ENCODE measurements around the gene RALY.

The RALY gene

DNA sequence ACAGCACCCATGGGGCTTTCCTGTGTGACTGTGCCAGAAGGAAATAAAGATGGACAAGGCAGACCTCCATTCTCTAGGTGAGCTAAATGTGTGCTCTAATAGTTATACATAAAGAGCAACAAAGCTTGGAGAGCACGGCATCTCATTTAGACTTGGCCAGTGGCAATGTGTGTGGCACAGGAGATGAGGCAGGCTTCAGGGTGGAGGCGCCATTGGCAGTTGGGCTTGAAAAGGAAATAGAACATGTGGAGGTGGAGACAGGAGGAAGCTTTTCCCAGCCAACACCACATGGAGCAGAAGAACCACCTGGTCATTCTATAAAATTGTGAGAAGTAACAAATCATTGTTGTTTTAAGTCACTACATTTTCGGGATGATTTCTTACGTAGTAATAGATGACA is 3.6 kb upstream of the RALY start:
- no peak for DNase-seq

DNA sequence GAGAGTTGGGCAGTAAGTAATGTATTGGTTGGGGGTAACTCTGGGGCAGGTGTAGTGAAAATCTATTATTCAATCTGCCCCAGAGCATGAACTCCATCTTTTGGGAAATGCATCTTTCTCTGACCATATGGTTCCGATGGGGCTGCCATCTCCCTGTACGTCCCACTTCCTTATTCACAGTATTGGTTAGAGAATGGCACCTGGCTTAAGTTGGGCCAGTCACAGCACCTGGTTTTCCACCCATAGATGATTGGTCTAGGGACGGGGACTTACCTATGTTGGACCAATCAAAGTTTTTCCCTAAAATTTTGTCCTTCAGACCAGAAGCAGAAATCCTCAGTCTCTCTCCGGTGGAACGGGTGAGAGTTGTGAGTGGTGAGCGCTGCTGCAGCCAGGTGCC is 2.2 kb upstream of the RALY start:
- DNase-seq: no peak

DNA sequence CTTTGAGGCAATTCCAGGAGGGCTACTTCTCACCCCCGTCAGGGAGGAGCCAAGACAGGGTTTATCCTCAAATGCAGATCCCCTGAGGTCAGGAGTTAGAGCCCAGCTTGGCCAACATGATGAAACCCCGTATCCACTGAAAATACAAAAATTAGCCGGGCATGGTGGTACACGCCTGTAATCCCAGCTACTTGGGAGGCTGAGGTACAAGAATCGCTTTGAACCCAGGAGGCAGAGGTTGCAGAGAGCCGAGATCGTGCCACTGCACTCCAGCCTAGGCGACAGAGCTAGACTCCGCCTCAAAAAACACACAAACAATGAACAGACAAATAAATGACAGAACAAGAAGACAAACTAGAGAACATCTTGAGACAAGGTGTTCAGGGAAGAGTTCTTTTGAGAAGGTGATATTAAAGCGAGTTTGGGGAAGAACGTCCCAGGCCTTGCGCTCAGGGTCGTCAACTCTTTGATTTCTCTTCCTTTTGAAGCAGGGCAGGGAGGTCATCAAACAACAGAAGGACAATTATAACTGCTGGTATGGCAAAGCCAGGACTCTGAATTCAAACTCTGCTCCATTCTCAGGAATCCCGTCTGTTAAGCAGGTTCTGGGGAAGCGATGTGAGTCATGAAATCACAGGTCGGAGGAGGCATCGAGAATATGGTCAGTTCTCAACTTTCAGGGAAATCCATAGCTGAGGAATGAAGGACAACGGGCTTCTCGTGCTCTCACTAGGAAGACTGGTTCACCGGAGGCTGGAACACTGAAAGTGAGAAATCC is 1.4 kb upstream of the RALY start:
- DNase-seq: no peak

DNA sequence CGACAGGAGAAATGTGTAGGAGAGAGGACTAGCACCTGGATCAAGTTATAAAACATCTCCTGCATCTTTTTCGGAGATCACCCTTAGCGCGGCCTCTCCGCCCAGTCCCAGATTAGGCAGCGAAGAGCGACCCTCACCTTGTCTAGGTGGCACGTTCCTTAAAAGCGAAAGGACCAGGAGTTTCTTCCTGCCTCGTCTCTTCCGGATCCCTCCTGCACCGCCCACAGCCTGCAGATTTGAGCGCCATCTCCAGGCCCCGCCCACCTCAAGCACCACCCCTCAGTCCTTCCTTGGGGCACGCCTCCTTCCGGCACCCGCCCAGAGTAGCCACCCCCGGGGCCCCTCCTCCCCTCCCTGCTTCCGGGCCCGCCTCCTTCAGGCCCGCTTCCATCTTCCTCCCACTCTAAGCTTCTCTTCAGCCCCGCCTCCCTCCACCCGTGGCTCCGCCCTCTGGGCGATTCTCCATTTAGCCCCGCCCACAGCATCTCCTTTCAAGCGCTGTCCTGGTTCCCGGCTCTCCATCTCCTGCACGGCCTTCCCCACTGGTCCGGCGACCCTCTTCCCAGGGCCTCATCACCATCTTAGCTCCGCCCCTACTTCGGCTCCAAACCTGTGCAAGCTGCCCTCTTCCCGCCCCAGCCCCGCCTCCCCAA is 662 bp upstream of the RALY start:
- peak; percentile 99 for DNase-seq

DNA sequence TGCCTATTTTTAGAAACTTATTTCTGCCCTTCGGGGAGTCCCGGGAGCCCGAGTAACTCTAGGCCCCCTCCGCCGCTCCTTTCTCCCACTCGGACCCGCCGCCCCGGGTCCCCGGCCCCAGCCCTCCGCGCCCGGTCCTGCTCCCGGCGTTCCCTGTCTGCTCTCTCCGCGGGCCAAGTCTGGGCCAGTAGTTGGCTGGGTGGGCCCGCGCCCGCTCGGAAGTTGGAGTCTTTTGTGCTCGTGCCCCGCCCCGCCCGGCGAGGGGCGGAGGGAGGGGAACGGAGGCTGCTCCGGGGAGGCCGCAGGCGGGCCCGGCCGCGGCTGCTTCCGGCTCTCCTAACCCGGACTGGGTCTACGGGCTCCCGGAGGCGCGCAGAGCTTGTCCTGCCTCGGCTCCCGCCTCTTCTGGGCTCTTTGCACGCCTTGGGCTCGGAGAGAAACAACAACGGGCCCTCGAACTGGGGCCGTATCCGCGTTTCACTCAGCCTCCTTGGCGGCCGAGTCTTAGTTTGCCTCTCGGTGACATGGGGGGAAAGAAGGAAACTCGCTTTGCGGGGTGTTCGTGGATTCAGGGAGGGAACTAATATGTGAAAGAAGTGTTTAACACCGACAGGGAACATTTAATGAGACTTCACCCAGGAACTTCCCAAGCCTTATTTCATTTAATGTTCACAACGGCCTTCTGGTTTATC is 657 bp downstream of the RALY start:
- DNase-seq: peak; percentile 80

DNA sequence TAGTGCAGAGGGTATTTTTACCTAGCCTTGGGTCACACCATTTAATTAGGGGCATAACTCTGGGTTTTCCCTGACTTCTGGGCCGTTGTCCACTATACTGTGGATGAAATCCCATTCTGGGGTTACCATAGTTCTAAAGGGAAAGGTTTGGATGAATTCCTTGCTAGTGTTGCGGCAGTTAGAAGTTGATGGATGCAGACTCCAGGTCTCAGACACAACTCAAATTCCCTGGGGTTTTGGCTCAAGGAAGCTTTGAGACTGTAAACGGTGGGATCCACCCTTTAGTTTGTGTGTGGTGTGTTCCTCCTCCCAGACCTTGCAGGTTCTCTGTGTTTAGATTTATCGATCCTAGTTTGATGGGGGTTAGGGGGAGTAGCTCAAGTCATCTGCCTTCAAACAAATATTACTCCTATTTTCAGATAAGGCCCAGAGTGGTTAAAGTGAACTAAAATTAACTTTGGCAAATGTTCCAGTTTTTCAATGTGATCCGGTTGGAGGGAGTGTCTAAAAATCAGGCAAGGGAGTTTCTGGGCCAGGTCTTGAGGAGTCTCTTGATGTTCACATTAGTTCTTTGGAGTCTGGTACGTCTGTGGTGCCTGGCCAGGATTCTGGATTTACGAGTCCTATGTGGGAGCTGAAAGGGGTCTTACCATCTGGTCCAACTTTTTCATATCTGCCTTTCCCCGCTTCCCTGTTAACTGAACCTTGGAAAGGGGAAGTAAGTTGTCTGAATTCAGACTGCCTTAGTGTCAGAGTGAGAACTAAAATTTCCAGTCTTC is 1.5 kb downstream of the RALY start:
- DNase-seq: no peak

DNA sequence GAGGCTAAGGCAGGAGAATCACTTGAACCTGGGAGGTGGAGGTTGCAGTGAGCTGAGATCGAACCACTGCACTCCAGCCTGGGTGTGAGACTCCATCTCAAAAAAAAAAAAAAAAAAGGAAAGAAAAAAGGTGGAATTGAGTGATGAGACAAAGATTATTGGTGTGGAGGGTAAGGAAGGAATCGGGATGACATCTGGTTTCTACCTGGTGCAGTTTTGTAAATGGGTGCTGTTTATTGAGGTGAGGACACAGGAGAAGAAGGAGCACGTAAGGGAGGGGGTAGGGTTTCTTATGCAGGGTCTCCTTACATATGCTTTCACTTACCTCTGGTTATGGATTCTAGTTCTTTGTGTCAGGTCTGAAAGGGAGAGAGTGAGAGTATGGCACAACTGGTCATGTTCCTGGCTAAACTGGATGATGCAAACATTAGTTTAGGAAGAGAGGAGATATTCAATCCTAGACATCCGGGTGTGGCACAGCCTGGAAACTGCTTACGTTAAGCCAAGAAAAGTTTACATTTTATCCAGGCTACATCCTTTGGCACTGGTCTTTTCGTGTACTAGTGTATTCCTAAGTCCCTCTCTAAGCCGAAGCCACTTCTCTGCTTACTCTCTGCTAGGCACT is 5.4 kb downstream of the RALY start:
- DNase-seq: no peak

DNA sequence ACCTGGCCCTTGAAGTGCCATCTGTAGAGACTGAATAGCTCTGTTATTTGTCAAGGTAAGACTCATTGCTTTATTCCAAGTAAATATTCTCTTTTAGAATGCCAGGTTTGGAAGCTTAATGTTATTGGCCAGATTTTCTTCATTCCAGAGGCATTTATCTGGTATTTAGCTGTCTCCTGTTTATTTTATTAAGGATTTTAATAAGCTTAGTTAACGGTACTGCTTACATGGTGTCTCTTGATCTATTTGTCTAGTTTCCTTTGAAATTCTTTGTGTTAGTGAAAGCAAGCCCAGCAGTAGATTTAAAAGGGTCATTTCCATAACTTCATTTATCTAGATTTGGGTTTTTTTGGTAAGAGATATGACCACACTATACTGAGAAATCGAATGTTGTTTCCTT is 7.7 kb downstream of the RALY start:
- DNase-seq: no peak

DNA sequence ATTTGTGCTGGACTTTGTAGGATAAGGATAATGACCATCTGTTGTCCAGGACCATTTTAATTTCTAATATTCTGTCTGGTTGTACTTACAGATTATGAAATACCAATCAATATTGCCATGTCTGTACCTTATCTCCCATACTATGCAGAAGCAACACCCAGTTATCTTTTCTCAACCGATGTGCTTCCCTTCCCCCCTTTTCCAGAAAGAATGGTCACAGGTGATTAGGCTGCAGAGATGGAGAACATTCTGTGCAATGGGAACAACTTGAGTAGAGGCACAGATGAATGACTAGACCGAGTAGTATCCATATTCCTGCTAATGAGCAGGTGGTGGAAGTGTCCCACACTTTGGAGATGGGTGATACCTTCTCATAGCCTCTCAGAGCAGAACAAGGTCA is 10.5 kb downstream of the RALY start:
- no peak for DNase-seq

DNA sequence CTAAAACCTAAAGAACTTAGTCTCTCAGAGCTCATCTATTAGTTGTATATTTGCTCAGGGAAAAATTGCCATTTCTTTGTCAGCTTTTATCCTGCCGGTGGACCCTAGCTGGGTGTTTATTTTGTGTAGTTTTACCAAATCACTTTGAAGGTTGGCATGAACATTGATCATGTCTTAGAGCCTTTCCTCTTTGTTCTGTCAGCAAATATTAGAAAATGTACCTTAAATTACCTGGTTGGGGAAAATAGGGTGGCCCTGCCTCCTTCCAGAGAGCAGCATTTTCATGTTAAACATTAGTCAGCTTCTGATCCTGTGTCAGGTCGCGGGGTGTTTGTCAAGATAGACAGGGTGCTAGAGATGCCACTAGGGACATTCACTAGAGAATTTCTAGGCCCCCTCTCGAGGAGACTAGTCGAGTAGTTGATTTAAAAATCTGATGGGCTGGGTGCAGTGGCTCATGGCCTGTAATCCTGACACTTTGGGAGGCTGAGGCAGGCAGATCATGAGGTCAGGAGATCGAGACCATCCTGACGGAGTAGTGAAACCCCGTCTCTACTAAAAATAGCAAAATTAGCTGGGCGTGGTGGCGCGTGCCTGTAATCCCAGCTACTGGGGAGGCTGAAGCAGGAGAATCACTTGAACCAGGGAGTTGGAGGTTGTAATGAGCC is 11.2 kb downstream of the RALY start:
- no peak for DNase-seq

DNA sequence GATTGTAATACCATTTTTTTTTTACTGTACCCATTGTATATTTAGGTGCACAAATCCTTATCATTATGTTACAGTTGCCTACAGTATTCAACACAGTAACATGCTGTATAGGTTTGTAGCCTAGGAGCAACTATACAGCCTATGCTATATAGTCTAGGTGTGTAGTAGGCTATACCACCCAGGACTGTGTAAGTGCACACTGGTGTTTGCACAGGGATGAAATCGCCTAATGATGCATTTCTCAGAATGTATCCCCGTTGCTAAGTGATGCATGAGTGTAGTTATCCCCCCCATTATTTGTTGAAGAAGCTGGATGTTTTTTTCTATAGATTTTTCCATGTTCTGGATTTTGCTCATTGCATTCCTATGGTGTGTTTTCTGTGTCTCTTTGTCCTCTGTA is 12.9 kb downstream of the RALY start:
- DNase-seq: no peak

DNA sequence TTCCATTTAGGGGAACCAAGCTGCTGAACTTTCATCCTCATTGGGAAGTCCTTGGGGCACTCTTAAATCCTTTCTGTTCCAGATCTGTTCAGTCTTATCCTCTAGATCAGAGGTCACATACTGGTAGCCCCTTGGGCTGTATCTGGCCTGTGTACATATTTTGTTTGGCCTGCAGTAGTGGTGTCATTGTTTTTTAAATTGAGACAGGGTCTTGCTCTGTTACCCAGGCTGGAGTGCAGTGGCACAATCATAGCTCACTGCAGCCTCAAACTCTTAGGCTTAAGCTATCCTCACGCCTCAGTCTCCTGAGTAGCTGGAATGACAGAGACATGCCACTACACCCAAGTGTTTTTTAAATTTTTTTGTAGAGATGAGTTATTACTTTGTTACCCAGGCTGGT is 14.8 kb downstream of the RALY start:
- DNase-seq: no peak

DNA sequence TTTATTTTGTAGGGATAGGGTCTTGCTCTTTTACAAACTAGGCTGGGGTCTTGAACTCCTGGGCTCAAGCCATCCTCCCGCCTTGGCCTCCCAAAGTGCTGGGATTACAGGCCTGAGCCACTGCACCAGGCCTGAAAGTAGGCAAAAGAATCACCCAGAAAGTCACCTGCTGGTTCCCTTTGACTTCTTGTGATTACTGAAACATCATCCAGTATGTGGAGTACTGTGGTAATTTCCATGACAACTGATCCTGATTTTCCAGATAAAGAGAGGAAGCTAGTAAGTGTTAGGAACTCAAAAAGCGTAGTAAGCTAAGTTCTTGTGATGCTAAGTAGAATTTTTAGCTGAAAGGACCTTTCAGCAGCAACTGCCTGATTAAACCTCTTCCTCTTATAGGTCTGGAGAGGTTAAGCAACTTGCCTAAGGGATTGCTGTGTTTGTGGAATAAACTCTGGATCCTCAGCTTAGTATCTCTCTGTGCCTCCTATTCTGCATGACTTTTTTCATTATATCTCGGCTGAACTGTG is 16.8 kb downstream of the RALY start:
- DNase-seq: no peak

DNA sequence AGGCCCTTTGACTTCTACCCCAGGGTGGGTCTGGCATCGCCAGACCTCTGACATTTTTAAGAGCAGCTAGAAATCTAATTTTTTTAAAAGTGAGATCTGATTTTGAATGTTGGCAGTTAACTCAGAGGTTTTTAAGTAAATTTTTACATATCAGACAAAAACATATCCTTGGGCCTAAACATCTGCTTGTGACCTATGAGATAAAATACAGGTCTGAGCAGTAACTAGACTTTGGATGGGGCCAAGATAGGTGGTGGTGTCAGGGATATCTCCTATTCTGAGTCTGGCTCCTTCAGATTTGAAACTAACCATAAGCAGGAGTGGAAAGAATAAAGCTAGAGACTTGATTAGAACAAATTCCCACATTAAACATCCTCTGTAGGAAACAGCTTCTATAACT is 17.6 kb downstream of the RALY start:
- DNase-seq: no peak

DNA sequence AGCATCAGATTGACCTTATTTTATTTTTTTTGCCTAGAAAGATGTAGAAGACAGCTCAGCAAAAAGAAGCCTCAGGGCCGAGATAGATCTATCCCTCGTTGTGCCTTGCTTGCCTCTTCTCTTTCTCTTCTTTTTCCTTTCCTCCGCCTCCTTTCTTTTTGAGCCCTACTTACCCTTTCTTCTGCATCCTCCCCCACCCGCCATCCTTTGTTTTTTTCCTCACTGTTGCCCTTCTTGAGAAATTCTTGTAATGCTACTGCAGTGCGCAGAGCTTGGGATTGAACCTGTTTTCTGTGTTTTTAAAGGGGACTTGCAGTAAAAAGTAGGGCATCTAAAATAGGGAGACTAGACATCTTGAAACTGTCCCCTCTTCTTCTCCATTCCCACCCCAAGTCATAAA is 18.6 kb downstream of the RALY start:
- no peak for DNase-seq

DNA sequence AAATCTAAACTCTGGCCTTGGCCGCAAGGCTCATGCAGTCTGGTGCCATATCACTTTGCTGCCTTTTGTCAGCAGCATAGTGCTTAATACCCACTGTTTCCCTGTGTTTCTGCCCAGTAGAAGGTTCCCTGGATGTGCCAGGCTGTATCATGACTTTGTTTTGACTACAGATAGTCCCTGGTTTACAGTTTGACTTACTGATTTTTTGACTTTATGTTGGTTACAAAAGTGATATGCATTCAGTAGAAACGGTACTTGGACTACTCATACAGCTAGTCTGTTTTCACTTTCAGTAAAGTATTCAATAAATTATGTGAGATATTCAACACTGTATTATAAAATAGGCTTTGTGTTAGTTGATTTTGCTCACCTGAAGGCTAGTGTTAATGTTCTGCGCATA is 19.0 kb downstream of the RALY start:
- no peak for DNase-seq

DNA sequence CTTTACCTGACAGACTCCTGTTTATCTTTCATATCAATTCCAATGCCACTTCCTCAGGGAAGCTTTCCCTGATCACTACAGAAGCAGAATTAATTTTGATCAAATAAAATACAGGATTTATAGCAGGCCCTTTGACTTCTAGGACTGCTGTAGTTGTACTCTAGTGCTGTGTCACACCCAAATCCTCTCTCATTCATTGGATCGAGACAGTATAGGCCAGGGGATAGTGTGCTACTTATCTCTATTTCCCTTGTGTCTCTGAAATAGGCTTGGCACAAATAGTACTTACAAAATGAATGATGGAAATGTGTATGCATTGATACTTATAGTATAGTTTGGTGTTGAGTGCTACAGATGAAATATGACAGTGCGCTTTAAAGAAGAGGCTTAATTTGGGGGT is 19.8 kb downstream of the RALY start:
- DNase-seq: no peak

DNA sequence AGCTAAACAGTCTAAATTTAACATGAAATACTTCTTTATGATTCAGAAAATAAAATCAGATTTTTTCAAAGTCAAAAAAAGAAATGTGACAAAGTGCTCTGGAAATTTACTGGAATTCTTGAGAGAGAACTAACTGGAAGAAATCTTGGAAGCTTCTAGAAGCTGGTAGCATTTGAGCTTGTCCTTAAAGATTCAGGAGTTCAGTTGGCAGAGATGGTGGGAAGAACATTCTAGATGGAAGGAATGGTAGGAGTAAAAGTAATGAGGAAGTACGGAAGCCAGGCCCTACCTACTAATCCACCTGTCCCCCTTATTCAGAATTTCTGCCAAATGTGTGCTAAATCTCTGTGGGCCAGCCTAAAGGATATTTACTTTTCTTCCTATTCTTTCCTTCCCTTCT is 21.2 kb downstream of the RALY start:
- DNase-seq: no peak

DNA sequence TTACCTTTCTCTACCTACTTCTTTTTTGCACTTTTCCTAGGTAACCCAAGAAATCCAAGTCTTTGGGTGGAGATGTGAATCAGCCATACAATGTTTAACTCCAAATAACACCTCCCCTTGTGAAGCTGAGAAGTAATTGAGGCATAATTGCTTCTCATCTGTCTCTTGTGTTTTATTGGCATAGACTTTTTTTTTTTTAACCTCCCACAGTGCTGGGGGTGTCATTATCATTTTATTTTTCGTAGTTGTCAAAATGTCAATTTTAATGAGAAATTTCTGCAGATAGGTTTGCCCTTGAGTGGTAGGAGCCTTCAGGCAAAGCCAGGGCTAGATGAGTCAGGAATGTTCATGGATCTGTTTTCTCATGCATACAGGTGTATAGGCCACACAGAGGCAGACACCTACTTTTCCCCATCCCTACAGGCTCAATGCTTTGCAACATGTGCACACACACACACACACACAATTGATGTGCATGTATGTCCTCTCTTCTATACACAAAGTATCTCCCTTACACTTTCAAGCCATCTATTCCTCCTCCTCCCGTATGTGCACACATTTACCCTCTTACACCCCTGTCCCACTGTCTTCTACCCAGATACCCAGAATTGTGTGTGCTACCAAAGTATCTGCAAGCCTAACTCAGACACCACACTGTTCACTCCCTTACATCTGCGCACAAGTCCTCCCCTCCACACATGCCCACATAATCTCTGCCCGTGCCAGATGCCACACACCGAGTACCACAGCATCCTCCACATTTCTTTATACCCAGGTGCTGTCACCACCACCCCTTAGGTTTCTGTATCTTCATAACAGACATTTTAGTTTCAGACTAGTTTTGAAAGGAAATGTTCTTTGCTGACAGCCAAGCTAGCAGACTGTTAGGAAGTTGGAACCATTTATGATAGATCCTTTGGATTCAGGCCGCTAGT is 22.0 kb downstream of the RALY start:
- no peak for DNase-seq

DNA sequence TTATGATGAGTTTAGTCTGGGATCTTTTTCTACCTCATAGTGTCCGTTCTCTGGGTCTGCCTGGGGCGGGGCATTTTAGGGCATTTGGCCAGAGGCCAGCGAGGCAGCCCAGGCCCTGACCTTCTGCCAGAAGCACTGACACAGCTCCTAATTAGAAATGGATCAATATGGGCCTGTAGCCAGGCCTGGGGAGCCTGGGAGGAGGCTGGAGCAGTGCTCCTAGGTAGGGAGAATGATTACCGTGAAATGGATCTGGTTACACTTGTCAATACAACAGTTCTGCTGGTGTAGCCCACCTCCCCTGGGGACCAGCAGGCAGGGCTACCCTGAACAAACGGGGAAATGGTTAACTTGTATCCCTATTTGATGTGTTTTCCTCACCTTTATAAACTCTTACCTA is 23.0 kb downstream of the RALY start:
- no peak for DNase-seq

DNA sequence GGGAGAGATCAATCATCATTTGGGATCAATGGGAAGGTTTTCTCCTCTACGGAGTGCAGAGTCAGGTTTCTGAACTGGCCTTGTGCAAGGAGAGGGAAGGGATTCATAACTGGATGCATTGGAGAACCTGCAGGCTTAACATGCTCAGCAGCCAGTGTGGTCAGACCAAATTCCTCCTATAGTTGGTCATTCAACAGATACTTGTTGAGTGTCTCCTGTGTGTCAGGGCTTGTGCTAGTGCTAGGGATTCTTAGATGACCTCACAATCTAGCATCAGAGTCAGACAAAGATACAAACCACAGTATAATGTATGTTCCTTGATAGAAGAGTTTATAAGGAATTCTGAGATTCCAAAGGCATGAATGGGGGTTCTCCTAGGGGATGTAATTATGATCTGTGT is 23.9 kb downstream of the RALY start:
- DNase-seq: no peak
